Measurements from ENCODE around the gene PSEN1. TPM values are rescaled to one million over a fixed set of nuclear protein-coding genes. Genes with fewer than 3 reads are reported as not detected.

Gene PSEN1
- total RNA-seq, 1 experiment from 2014 or later: 49.9 TPM

GRCh38 chr14:73272393-73272792 lies 136.1 kb downstream of the PSEN1 start:
- Histone ChIP-seq H2BK12ac (ENCODE audit: insufficient read length, low read depth, low read length) (no peak overlapping the region), H3K14ac (ENCODE audit: insufficient read depth, low read length) (no peak overlapping the region)
- TF ChIP-seq, protein P1, sequence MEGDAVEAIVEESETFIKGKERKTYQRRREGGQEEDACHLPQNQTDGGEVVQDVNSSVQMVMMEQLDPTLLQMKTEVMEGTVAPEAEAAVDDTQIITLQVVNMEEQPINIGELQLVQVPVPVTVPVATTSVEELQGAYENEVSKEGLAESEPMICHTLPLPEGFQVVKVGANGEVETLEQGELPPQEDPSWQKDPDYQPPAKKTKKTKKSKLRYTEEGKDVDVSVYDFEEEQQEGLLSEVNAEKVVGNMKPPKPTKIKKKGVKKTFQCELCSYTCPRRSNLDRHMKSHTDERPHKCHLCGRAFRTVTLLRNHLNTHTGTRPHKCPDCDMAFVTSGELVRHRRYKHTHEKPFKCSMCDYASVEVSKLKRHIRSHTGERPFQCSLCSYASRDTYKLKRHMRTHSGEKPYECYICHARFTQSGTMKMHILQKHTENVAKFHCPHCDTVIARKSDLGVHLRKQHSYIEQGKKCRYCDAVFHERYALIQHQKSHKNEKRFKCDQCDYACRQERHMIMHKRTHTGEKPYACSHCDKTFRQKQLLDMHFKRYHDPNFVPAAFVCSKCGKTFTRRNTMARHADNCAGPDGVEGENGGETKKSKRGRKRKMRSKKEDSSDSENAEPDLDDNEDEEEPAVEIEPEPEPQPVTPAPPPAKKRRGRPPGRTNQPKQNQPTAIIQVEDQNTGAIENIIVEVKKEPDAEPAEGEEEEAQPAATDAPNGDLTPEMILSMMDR (conservative IDR thresholded peaks at IDR 0.05): no peak

More at GRCh38 chr14:73272393-73272792, 136.1 kb downstream of the PSEN1 start:
- Mint-ChIP-seq H3K27me3 (ENCODE audit: low read depth) (peaks cover 32% of the 10 kb centered on the region), H3K36me3 (ENCODE audit: insufficient read depth in 1 of 3, low read depth in 3 of 3) (peaks cover 10 to 25% (median 13%) of the 10 kb centered on the region in 3 experiments; a peak in 6 of 7 replicates), H3K27ac (no peak overlapping the region), H3K9me3 (no peaks in the 10 kb centered on the region), H3K4me3 (no peak overlapping the region), H3K4me1 (peaks cover 6 to 11% of the 10 kb centered on the region in 2 experiments)
- Histone ChIP-seq H4K5ac (ENCODE audit: insufficient read length, low read depth, low read length) (no peak overlapping the region), H3T11ph (ENCODE audit: low read length) (no peak overlapping the region), H2BK120ac (ENCODE audit: low read depth, low read length, poor library complexity, severe bottlenecking) (no peak overlapping the region), H4K20me1 (ENCODE audit: control insufficient read depth, insufficient read depth, insufficient read length) (peaks cover 3% of the 10 kb centered on the region), H3K4me1 (ENCODE audit: insufficient read depth, low read length) (peaks cover 3% of the 10 kb centered on the region; the same call in 1 of the 2 replicates), H3K79me1 (ENCODE audit: insufficient read depth, low read depth, low read length, poor library complexity, severe bottlenecking) (no peaks in the 10 kb centered on the region), H3K4me2 (ENCODE audit: insufficient read depth, insufficient read length, low read length) (no peak overlapping the region), H2AFZ (ENCODE audit: low read length) (no peak overlapping the region), H2AK5ac (ENCODE audit: insufficient read length, low read length) (no peak overlapping the region), H4K8ac (replicated peaks; ENCODE audit: insufficient read length, low read depth, low read length) (no peak overlapping the region), H3K18ac (ENCODE audit: insufficient read length, low read depth, low read length) (no peak overlapping the region), H3K9ac (ENCODE audit: extremely low read depth, insufficient read length, low read length) (no peak overlapping the region), H2BK5ac (ENCODE audit: insufficient read length, low read length) (no peak overlapping the region), H3K23me2 (ENCODE audit: insufficient read length, low read depth, low read length, poor library complexity, severe bottlenecking) (no peaks in the 10 kb centered on the region), H3K27me3 (ENCODE audit: insufficient read depth, low read length) (no peaks in the 10 kb centered on the region), H3K27ac (ENCODE audit: insufficient read length, low read depth, low read length) (no peak overlapping the region), H3K23ac (ENCODE audit: insufficient read length, low read depth, low read length) (no peak overlapping the region), H3K79me2 (ENCODE audit: insufficient read depth, low read length) (no peaks in the 10 kb centered on the region), H4K91ac (ENCODE audit: insufficient read length, low read depth, low read length) (no peak overlapping the region), H3K4ac (ENCODE audit: low read depth, low read length) (no peak overlapping the region), H2BK20ac (ENCODE audit: low read depth, low read length, poor library complexity, severe bottlenecking) (no peak overlapping the region), H2BK15ac (ENCODE audit: low read depth, low read length) (no peak overlapping the region), H3K9me3 (ENCODE audit: control insufficient read depth, low read depth, low read length) (no peaks in the 10 kb centered on the region), H3K56ac (ENCODE audit: insufficient read length, low read depth, low read length) (no peak overlapping the region)
- no peak for DNase-seq
- no CpG with 5 or more reads among the region's 6 CpGs for WGBS (ENCODE audit: extremely low coverage, insufficient read length, low lambda C conversion rate)

Other genes with a start within 250 kb of the PSEN1 start
- not detected in 2 replicates for gene DPF3, start 242.4 kb upstream of the PSEN1 start, total RNA-seq (2021)
- gene DCAF4, start 210.0 kb upstream of the PSEN1 start, total RNA-seq (2021): 30.2 and 32.0 TPM in 2 replicates
- gene ZFYVE1, start 109.4 kb upstream of the PSEN1 start, total RNA-seq (2021): 14.2 and 14.7 TPM in 2 replicates
- gene RBM25, start 78.0 kb upstream of the PSEN1 start, total RNA-seq (2021): 133 and 138 TPM in 2 replicates
- gene PAPLN, start 101.0 kb downstream of the PSEN1 start, total RNA-seq (2021): 6.9 and 8.5 TPM in 2 replicates